Stimulated activated naive CD8-positive, alpha-beta T cell treated with anti-CD3 and anti-CD28 coated beads, Interleukin-15, amount 100 ng/mL, for 72 hours (primary cell): Measurements from ENCODE around the gene UNC13B.

Experiments
- ATAC-seq: fragments of 150-1000 bp; cut with Tn5 transposase; 2 replicates; pipeline ENCODE4 v1.10.0; 2021; ENCODE audit warnings: mild to moderate bottlenecking, moderate library complexity
- DNase-seq, 2 donors: peaks; one replicate each; pipeline ENCODE4 v3.0.0; 2021 to 2022
- H3K27ac Mint-ChIP-seq, 2 donors: one replicate each; pipeline ENCODE4 v1.8.0; 2022; ENCODE audit warnings: mild to moderate bottlenecking in 2 of 2, mixed read lengths in 2 of 2, moderate library complexity in 2 of 2
- H3K27me3 Mint-ChIP-seq: one replicate; pipeline ENCODE4 v1.8.0; 2022; ENCODE audit warnings: mixed read lengths
- H3K4me1 Mint-ChIP-seq: one replicate; pipeline ENCODE4 v1.8.0; 2022; ENCODE audit warnings: mild to moderate bottlenecking, mixed read lengths
- H3K4me3 Mint-ChIP-seq, 2 donors: one replicate each; pipeline ENCODE4 v1.8.0; 2022; ENCODE audit warnings: mild to moderate bottlenecking in 2 of 2, mixed read lengths in 2 of 2, moderate library complexity in 1 of 2
- H3K9me3 Mint-ChIP-seq, 2 donors: one replicate each; pipeline ENCODE4 v1.8.0; 2022; ENCODE audit warnings: mixed read lengths in 2 of 2

Gene UNC13B

GRCh38 chr9:35273591-35273990 is 111.8 kb downstream of the UNC13B start:
- DNase-seq (peak; percentile 7 to 55), ATAC-seq (peak; percentile 90)
- H3K27me3 Mint-ChIP-seq: peaks cover 24% of the 10 kb centered on the region
- peak overlapping the region in 1 of 2 donors; percentile 44 for H3K4me3 Mint-ChIP-seq
- H3K9me3 Mint-ChIP-seq: no peaks in the 10 kb centered on the region
- H3K4me1 Mint-ChIP-seq: peaks cover 45% of the 10 kb centered on the region
- H3K27ac Mint-ChIP-seq: peak overlapping the region in 1 of 2 donors; percentile 10

GRCh38 chr9:35274993-35275392 is 113.2 kb downstream of the UNC13B start:
- Mint-ChIP-seq H3K27ac (no peak overlapping the region), H3K27me3 (peaks cover 14% of the 10 kb centered on the region), H3K4me1 (peaks cover 45% of the 10 kb centered on the region), H3K9me3 (no peaks in the 10 kb centered on the region), H3K4me3 (no peak overlapping the region)
- DNase-seq (no peak), ATAC-seq (no peak)

GRCh38 chr9:35277171-35277520 is 115.3 kb downstream of the UNC13B start:
- ATAC-seq: no peak
- H3K27me3 Mint-ChIP-seq: no peaks in the 10 kb centered on the region
- H3K9me3 Mint-ChIP-seq: no peaks in the 10 kb centered on the region
- H3K27ac Mint-ChIP-seq: no peak overlapping the region
- DNase-seq: no peak
- H3K4me3 Mint-ChIP-seq: peak overlapping the region in 1 of 2 donors; percentile 74
- peaks cover 45% of the 10 kb centered on the region for H3K4me1 Mint-ChIP-seq

GRCh38 chr9:35277628-35278359 is 116.0 kb downstream of the UNC13B start:
- peak overlapping the region in 1 of 2 donors; percentile 52 for H3K4me3 Mint-ChIP-seq
- no peaks in the 10 kb centered on the region for H3K9me3 Mint-ChIP-seq
- H3K4me1 Mint-ChIP-seq: peaks cover 44% of the 10 kb centered on the region
- DNase-seq (no peak), ATAC-seq (peak; percentile 53)
- H3K27me3 Mint-ChIP-seq: no peaks in the 10 kb centered on the region
- H3K27ac Mint-ChIP-seq: no peak overlapping the region

GRCh38 chr9:35279946-35280345 is 118.1 kb downstream of the UNC13B start:
- Mint-ChIP-seq H3K27me3 (no peaks in the 10 kb centered on the region), H3K9me3 (no peaks in the 10 kb centered on the region), H3K4me1 (peaks cover 33% of the 10 kb centered on the region), H3K4me3 (no peak overlapping the region), H3K27ac (no peak overlapping the region)
- ATAC-seq: no peak
- DNase-seq: no peak

GRCh38 chr9:35280399-35280798 is 118.6 kb downstream of the UNC13B start:
- Mint-ChIP-seq H3K4me1 (peaks cover 31% of the 10 kb centered on the region), H3K27ac (no peak overlapping the region), H3K27me3 (no peaks in the 10 kb centered on the region), H3K4me3 (no peak overlapping the region), H3K9me3 (no peaks in the 10 kb centered on the region)
- ATAC-seq (no peak), DNase-seq (no peak)

GRCh38 chr9:35285731-35286130 is 123.9 kb downstream of the UNC13B start:
- DNase-seq (no peak), ATAC-seq (no peak)
- Mint-ChIP-seq H3K9me3 (no peaks in the 10 kb centered on the region), H3K27ac (no peak overlapping the region), H3K4me1 (no peaks in the 10 kb centered on the region), H3K4me3 (no peak overlapping the region), H3K27me3 (peaks cover 16% of the 10 kb centered on the region)

- no peak for ATAC-seq
- peaks cover 16% of the 10 kb centered on the region for H3K27me3 Mint-ChIP-seq
- no peak for DNase-seq
- no peaks in the 10 kb centered on the region for H3K9me3 Mint-ChIP-seq
- no peak overlapping the region for H3K27ac Mint-ChIP-seq
- no peaks in the 10 kb centered on the region for H3K4me1 Mint-ChIP-seq
- H3K4me3 Mint-ChIP-seq: no peak overlapping the region
Measured at GRCh38 chr9:35286381-35286780, 124.6 kb downstream of the UNC13B start.

GRCh38 chr9:35287987-35288632 is 126.3 kb downstream of the UNC13B start:
- ATAC-seq (no peak), DNase-seq (no peak)
- Mint-ChIP-seq H3K27ac (no peak overlapping the region), H3K27me3 (peaks cover 22% of the 10 kb centered on the region), H3K4me1 (no peaks in the 10 kb centered on the region), H3K9me3 (no peaks in the 10 kb centered on the region), H3K4me3 (no peak overlapping the region)

- H3K4me1 Mint-ChIP-seq: no peaks in the 10 kb centered on the region
- DNase-seq: no peak
- H3K27me3 Mint-ChIP-seq: peaks cover 24% of the 10 kb centered on the region
- H3K9me3 Mint-ChIP-seq: no peaks in the 10 kb centered on the region
- no peak for ATAC-seq
- no peak overlapping the region for H3K4me3 Mint-ChIP-seq
- H3K27ac Mint-ChIP-seq: no peak overlapping the region
Measured at GRCh38 chr9:35288778-35289177, 127.0 kb downstream of the UNC13B start.

- H3K4me3 Mint-ChIP-seq: no peak overlapping the region
- H3K9me3 Mint-ChIP-seq: no peaks in the 10 kb centered on the region
- H3K27me3 Mint-ChIP-seq: peaks cover 9% of the 10 kb centered on the region
- DNase-seq (no peak), ATAC-seq (no peak)
- H3K4me1 Mint-ChIP-seq: no peaks in the 10 kb centered on the region
- no peak overlapping the region for H3K27ac Mint-ChIP-seq
Measured at GRCh38 chr9:35293376-35293964, 131.7 kb downstream of the UNC13B start.

- no peaks in the 10 kb centered on the region for H3K4me1 Mint-ChIP-seq
- H3K27ac Mint-ChIP-seq: no peak overlapping the region
- no peaks in the 10 kb centered on the region for H3K9me3 Mint-ChIP-seq
- DNase-seq: no peak
- peaks cover 8% of the 10 kb centered on the region for H3K27me3 Mint-ChIP-seq
- no peak for ATAC-seq
- H3K4me3 Mint-ChIP-seq: no peak overlapping the region
Measured at GRCh38 chr9:35294066-35294465, 132.3 kb downstream of the UNC13B start.

- Mint-ChIP-seq H3K27ac (peak overlapping the region in 1 of 2 donors; percentile 23), H3K4me3 (no peak overlapping the region), H3K4me1 (no peaks in the 10 kb centered on the region), H3K9me3 (no peaks in the 10 kb centered on the region), H3K27me3 (peaks cover 10% of the 10 kb centered on the region)
- ATAC-seq (no peak), DNase-seq (no peak)
Measured at GRCh38 chr9:35294556-35294955, 132.7 kb downstream of the UNC13B start.

- Mint-ChIP-seq H3K9me3 (peaks cover 0 to 2% of the 10 kb centered on the region in 2 donors), H3K27me3 (peaks cover 19% of the 10 kb centered on the region), H3K4me1 (no peaks in the 10 kb centered on the region), H3K4me3 (no peak overlapping the region), H3K27ac (no peak overlapping the region)
- no peak for DNase-seq
- ATAC-seq: no peak
Measured at GRCh38 chr9:35295369-35296036, 133.7 kb downstream of the UNC13B start.

- DNase-seq (no peak), ATAC-seq (no peak)
- no peak overlapping the region for H3K27ac Mint-ChIP-seq
- H3K4me3 Mint-ChIP-seq: no peak overlapping the region
- H3K27me3 Mint-ChIP-seq: peaks cover 89% of the 10 kb centered on the region
- H3K4me1 Mint-ChIP-seq: no peaks in the 10 kb centered on the region
- H3K9me3 Mint-ChIP-seq: peaks cover 0 to 4% of the 10 kb centered on the region in 2 donors
Measured at GRCh38 chr9:35303567-35303966, 141.8 kb downstream of the UNC13B start.

GRCh38 chr9:35306283-35306682 is 144.5 kb downstream of the UNC13B start:
- Mint-ChIP-seq H3K27ac (no peak overlapping the region), H3K4me1 (no peaks in the 10 kb centered on the region), H3K9me3 (no peaks in the 10 kb centered on the region), H3K27me3 (peaks cover 78% of the 10 kb centered on the region), H3K4me3 (no peak overlapping the region)
- ATAC-seq (no peak), DNase-seq (no peak)
